Epithelial cell of esophagus (primary cell): ENCODE data around the gene XPO4.
A peak's percentile ranks its signal among the peaks of the same experiment; 100 is the strongest.

Experiments used
- DNase-seq: peaks from one replicate; pipeline ENCODE4 v3.0.0; 2010; ENCODE audit warnings: low read depth
- H3K4me3 ChIP-seq: 2 replicates; pipeline ENCODE4 v1.5.1; 2011; ENCODE audit warnings: mild to moderate bottlenecking, low read length, control low read depth
- TF ChIP-seq, protein P1 (sequence below): IDR thresholded peaks from 2 replicates; pipeline ENCODE4 v1.5.1; 2011; ENCODE audit warnings: low read depth, mild to moderate bottlenecking, low read length, control low read depth, inconsistent platforms; ENCODE audit not compliant: insufficient read depth; ENCODE audit errors: missing control alignments

XPO4 gene

DNA sequence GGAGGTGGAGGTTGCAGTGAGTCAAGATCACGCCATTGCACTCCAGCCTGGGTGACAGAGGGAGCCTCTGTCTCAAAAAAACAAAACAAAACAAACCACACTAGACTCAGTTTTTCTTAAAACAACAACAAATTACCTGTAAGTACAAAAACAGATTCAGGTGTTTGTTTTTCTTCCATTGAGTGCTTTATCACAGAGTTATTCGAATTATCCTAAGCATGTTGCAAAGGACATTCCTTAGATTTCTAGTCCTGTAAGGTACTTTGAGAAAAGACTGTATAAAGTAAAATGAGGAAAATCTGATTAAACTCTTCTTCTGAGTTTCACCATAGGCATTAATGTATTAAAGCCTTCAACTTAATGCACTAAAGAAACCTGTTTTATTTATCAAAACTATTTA is 126.6 kb downstream of the XPO4 start:
- TF ChIP-seq, protein P1, sequence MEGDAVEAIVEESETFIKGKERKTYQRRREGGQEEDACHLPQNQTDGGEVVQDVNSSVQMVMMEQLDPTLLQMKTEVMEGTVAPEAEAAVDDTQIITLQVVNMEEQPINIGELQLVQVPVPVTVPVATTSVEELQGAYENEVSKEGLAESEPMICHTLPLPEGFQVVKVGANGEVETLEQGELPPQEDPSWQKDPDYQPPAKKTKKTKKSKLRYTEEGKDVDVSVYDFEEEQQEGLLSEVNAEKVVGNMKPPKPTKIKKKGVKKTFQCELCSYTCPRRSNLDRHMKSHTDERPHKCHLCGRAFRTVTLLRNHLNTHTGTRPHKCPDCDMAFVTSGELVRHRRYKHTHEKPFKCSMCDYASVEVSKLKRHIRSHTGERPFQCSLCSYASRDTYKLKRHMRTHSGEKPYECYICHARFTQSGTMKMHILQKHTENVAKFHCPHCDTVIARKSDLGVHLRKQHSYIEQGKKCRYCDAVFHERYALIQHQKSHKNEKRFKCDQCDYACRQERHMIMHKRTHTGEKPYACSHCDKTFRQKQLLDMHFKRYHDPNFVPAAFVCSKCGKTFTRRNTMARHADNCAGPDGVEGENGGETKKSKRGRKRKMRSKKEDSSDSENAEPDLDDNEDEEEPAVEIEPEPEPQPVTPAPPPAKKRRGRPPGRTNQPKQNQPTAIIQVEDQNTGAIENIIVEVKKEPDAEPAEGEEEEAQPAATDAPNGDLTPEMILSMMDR, result no peak
- DNase-seq, result no peak
- no peak overlapping the region for H3K4me3 ChIP-seq

DNA sequence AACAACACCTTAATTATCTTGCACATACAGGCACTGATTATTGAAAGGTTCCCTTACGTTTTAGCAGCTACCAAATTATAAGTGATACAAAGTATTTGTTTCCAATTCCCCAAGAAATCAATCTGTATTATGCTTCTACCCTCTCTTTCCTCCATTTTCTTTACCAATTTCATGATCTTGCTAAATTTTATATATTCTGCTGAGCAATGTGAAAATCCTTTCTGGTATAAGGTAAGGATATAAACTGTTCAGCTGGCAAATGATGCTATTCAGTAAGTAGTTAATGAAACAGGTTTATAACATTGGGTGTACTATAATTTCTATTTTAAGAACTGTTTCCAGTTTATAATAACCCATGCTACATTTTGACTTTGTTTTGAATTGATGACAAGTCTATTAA is 127.8 kb downstream of the XPO4 start:
- no peak for DNase-seq
- TF ChIP-seq, protein P1, result no peak
- no peak overlapping the region for H3K4me3 ChIP-seq

DNA sequence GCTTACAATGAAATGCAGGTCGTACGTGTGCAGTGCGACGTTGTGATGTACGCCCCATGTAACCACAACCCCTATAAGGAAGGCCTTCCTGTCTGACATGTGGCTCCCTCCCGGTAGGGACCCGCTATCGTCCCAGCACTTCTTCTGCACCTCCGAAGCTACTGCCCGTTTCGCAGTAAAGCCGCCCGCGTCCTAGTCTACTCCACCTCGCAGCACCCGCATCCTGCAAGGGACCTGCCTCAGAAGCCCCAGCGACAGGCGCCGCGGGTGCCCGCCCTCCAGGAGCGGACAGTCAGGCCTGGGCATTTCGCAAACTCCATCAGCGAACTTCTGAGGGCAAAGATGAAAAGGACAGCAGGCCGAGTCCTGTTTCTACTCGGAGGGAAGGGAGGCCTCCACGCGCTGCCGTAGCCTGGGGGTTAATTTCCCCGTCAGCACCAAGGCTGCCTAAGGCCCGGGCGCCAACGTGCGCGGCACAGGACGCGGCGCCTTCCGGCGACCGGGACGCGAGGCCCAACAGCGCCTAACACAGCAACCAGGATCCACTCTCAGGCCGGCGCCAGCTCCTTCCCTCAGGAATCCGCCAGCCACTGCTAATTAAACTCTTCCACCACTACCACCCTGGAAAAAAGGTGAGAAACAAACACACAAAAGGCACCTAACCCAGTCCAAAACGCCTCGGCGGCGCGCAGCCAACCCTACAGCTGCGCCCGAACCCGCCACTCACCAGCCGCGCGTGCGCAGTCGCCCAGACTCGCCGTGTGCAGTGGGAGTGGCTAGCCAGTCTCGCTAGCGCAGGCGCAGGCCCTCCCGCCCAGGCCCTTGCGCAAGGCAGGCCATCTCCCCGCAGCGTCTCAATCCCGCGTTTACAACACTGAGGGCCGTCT is 129.1 kb downstream of the XPO4 start, which contains the start of gene EEF1AKMT1:
TSS of gene EEF1AKMT1 (minus strand) at position 768 of the 887 bp plus-strand sequence. CDS start 16,363 bp downstream, outside the sequence.
- TF ChIP-seq, protein P1, result no peak
- peak; percentile 94 for DNase-seq
- peak within 1 kb of the TSS; percentile 72 for H3K4me3 ChIP-seq

DNA sequence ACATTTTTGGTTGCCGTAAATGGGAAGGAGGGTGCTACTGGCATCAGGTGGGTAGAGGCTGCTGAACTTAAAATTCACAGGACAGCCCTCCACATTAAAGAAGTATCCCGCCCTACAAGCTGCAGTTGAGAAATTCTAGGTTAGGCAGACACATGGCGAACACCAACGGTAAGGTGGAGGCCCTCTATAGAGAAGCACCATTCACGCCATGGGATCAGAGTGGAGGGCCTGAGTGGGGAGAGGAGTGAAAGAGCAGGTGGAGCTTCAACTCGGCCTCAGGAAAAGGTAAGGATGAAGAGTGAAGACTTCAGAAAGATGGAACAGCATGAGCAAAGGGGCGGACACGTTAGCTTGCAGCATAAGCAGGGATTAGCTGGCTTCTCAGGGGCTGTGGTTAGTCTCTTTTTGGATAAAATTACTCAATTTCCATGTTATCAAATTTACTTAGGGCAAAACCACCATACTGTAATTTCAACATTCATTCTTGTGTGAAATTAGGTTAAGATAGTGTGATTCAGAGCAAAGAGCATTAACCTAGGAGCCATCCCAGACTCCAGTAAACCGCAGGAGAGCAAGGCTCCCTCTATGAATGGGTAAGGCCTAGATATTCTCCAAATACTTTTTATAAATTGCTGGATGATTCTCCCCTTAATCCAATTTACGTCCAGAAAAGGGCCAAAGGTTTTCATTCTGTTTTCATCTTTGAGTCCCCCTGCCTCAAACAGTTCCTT is 130.0 kb downstream of the XPO4 start:
- TF ChIP-seq, protein P1, result no peak
- no peak for DNase-seq

DNA sequence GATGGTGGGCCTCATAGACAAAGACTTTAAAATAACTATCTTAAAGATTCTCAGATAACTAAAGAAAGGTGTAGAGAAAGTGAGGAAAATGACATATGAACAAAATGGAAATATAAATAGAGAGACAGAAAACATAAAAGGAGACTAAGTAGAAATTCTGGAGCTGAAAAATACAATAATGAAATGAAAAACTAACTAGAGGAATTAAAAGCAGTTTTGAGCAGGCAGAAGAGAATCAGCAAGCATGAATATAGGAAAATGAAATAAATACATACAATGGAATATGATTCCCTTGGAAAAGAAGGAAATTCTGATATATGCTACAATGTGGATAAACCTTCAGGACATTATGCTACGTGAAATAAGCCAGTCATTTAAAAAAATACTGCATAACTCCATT is 132.7 kb downstream of the XPO4 start:
- TF ChIP-seq, protein P1, result no peak
- no peak overlapping the region for H3K4me3 ChIP-seq
- DNase-seq, result no peak

More for the DNA sequence above, 130.0 kb downstream of the XPO4 start:
- H3K4me3 ChIP-seq, result peak overlapping the region; percentile 72

DNA sequence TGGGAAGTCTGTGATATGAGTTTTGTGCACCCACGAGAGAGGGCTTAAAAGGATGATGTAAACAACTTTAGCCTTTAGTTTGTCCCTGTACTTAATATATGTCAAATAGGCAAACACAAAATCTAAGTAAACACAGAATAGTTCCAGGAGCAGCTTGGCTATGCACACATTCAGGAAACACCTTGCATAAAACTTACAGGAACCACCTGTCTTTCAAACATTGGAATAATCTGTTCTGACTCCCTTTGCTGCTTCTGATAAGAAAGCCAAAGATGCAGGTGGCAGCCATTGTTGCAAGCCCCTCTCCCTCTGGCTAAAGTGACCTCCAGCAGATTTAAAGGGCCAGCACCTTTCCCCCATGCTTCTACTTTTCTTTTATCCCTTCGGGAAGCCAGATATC is 133.5 kb downstream of the XPO4 start:
- no peak overlapping the region for H3K4me3 ChIP-seq
- TF ChIP-seq, protein P1, result no peak
- no peak for DNase-seq
